Effector memory CD4-positive, alpha-beta T cell (primary cell): ENCODE results near the gene PDE1C.

ENCODE experiments used
- DNase-seq, 3 donors: peaks; one replicate each; pipeline ENCODE4 v3.0.0-alpha.2; 2020
- H3K27ac ChIP-seq: 2 replicates; pipeline ENCODE4 v1.7.0; 2013; ENCODE audit warnings: mild to moderate bottlenecking, low read length, moderate library complexity; ENCODE audit not compliant: insufficient read depth, poor library complexity, severe bottlenecking
- H3K27me3 ChIP-seq: replicated peaks from 2 replicates; pipeline ENCODE4 v1.7.0; 2013; ENCODE audit warnings: mild to moderate bottlenecking, low read length; ENCODE audit not compliant: insufficient read depth, control insufficient read depth, poor library complexity, severe bottlenecking
- H3K36me3 ChIP-seq: 2 replicates; pipeline ENCODE4 v1.7.0; 2013; ENCODE audit warnings: mild to moderate bottlenecking, low read length, moderate library complexity; ENCODE audit not compliant: control insufficient read depth, insufficient read depth
- H3K4me1 ChIP-seq: 2 replicates; pipeline ENCODE4 v1.7.0; 2013; ENCODE audit warnings: low read length, mild to moderate bottlenecking; ENCODE audit not compliant: control insufficient read depth, insufficient read depth, poor library complexity, severe bottlenecking
- H3K4me3 ChIP-seq: 2 replicates; pipeline ENCODE4 v1.7.0; 2013; ENCODE audit warnings: low read length, low read depth, mild to moderate bottlenecking; ENCODE audit not compliant: insufficient read depth, poor library complexity, severe bottlenecking
- H3K9me3 ChIP-seq: 2 replicates; pipeline ENCODE4 v1.7.0; 2013; ENCODE audit warnings: mild to moderate bottlenecking, low read length, moderate library complexity; ENCODE audit not compliant: control insufficient read depth

Gene PDE1C

GRCh38 chr7:32063614-32064013 lies 6.6 kb downstream of the PDE1C start:
- no peaks in the 10 kb centered on the region for H3K27me3 ChIP-seq
- no peaks in the 10 kb centered on the region for H3K4me1 ChIP-seq
- no peak overlapping the region for H3K4me3 ChIP-seq
- no peak for DNase-seq
- no peaks in the 10 kb centered on the region for H3K36me3 ChIP-seq
- no peaks in the 10 kb centered on the region for H3K9me3 ChIP-seq
- H3K27ac ChIP-seq, result no peak overlapping the region

- no peak for DNase-seq
- Histone ChIP-seq H3K27me3 (no peaks in the 10 kb centered on the region), H3K9me3 (no peaks in the 10 kb centered on the region), H3K36me3 (no peaks in the 10 kb centered on the region), H3K4me1 (no peaks in the 10 kb centered on the region), H3K4me3 (no peak overlapping the region), H3K27ac (no peak overlapping the region)
These were observed 8.1 kb downstream of the PDE1C start for GRCh38 chr7:32062150-32062549.

- no peaks in the 10 kb centered on the region for H3K27me3 ChIP-seq
- H3K9me3 ChIP-seq, result no peaks in the 10 kb centered on the region
- no peaks in the 10 kb centered on the region for H3K4me1 ChIP-seq
- H3K4me3 ChIP-seq, result no peak overlapping the region
- no peak for DNase-seq
- no peaks in the 10 kb centered on the region for H3K36me3 ChIP-seq
- H3K27ac ChIP-seq, result no peak overlapping the region
These were observed 8.9 kb downstream of the PDE1C start for GRCh38 chr7:32061346-32061745.

- Histone ChIP-seq H3K4me1 (no peaks in the 10 kb centered on the region), H3K4me3 (no peak overlapping the region), H3K9me3 (no peaks in the 10 kb centered on the region), H3K27ac (no peak overlapping the region), H3K36me3 (no peaks in the 10 kb centered on the region), H3K27me3 (no peaks in the 10 kb centered on the region)
- no peak for DNase-seq
These were observed 10.8 kb downstream of the PDE1C start for GRCh38 chr7:32059289-32060011.

GRCh38 chr7:32058002-32058401 lies 12.2 kb downstream of the PDE1C start:
- no peaks in the 10 kb centered on the region for H3K27me3 ChIP-seq
- no peaks in the 10 kb centered on the region for H3K4me1 ChIP-seq
- no peak overlapping the region for H3K27ac ChIP-seq
- H3K9me3 ChIP-seq, result no peaks in the 10 kb centered on the region
- no peak overlapping the region for H3K4me3 ChIP-seq
- DNase-seq, result no peak
- no peaks in the 10 kb centered on the region for H3K36me3 ChIP-seq

- no peaks in the 10 kb centered on the region for H3K4me1 ChIP-seq
- H3K27me3 ChIP-seq, result no peaks in the 10 kb centered on the region
- no peaks in the 10 kb centered on the region for H3K9me3 ChIP-seq
- H3K27ac ChIP-seq, result no peak overlapping the region
- no peak for DNase-seq
- no peak overlapping the region for H3K4me3 ChIP-seq
- H3K36me3 ChIP-seq, result no peaks in the 10 kb centered on the region
These were observed 13.4 kb downstream of the PDE1C start for GRCh38 chr7:32056767-32057166.

GRCh38 chr7:32053204-32053603 lies 17.0 kb downstream of the PDE1C start:
- H3K9me3 ChIP-seq, result no peaks in the 10 kb centered on the region
- no peak overlapping the region for H3K4me3 ChIP-seq
- no peaks in the 10 kb centered on the region for H3K27me3 ChIP-seq
- H3K4me1 ChIP-seq, result no peaks in the 10 kb centered on the region
- H3K36me3 ChIP-seq, result no peaks in the 10 kb centered on the region
- H3K27ac ChIP-seq, result no peak overlapping the region
- DNase-seq, result no peak

- Histone ChIP-seq H3K27me3 (no peaks in the 10 kb centered on the region), H3K9me3 (no peaks in the 10 kb centered on the region), H3K27ac (no peak overlapping the region), H3K4me1 (no peaks in the 10 kb centered on the region), H3K36me3 (no peaks in the 10 kb centered on the region), H3K4me3 (no peak overlapping the region)
- DNase-seq, result no peak
These were observed 19.1 kb downstream of the PDE1C start for GRCh38 chr7:32051128-32051527.

GRCh38 chr7:32049599-32049998 lies 20.6 kb downstream of the PDE1C start:
- Histone ChIP-seq H3K4me3 (no peak overlapping the region), H3K4me1 (no peaks in the 10 kb centered on the region), H3K9me3 (no peaks in the 10 kb centered on the region), H3K36me3 (no peaks in the 10 kb centered on the region), H3K27ac (no peak overlapping the region), H3K27me3 (no peaks in the 10 kb centered on the region)
- no peak for DNase-seq

- H3K27me3 ChIP-seq, result no peaks in the 10 kb centered on the region
- H3K4me3 ChIP-seq, result no peak overlapping the region
- no peak for DNase-seq
- no peak overlapping the region for H3K27ac ChIP-seq
- H3K9me3 ChIP-seq, result no peaks in the 10 kb centered on the region
- H3K36me3 ChIP-seq, result no peaks in the 10 kb centered on the region
- H3K4me1 ChIP-seq, result no peaks in the 10 kb centered on the region
These were observed 21.2 kb downstream of the PDE1C start for GRCh38 chr7:32048970-32049491.
